Stimulated activated CD4-positive, alpha-beta T cell treated with anti-CD3 and anti-CD28 coated beads, TNF-alpha, amount 100 ng/mL, for 48 hours (primary cell): Measurements from ENCODE around the gene ERLEC1.
"Not testable (repeated sequence)": the region's sequence is repeated elsewhere in the genome, so short reads cannot be mapped to it uniquely, and the experiment has no call there.

Experiments used
- DNase-seq, 3 donors: peaks; one replicate each; pipeline ENCODE4 v3.0.0-alpha.2; 2020; ENCODE audit warnings: low read depth in 3 of 3

The ERLEC1 gene

GRCh38 chr2:53780056-53780455, 6.8 kb upstream of the ERLEC1 start:
- DNase-seq = no peak

DNA sequence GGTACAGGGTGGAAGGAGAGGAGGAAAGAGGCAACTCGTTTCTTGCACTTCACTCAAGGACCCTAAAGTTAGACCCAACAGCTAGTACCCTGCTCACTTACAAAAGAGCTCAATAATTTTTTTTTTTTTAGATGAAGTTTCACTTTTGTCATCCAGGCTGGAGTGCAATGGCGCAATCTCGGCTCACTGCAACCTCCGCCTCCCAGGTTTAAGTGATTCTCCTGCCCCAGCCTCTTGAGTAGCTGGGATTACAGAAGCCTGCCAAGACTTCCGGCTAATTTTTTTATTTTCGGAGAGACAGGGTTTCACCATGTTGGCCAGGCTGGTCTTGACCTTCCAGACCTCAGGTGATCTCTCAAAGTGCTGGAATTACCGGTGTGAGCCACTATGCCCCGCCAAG, 4.2 kb upstream of the ERLEC1 start:
- DNase-seq = no peak

- DNase-seq = no peak
Observed at GRCh38 chr2:53784436-53784835, 2.4 kb upstream of the ERLEC1 start.

DNA sequence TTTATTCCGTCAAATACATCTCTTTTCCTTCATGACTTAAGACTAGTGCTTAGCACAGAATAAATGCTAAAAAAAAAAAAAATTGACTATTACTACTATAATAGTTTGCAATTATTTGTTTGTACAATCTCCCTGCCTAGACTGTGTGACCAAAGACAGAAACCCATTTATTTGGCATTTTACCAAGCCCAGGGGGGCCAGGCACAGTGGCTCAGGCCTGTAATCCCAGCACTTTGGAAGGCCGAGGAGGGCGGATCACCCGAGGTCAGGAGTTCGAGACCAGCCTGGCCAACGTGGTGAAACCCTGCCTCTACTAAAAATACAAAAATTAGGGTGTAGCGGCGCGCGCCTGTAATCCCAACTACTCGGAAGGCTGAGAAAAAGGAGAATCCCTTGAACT, 1.5 kb upstream of the ERLEC1 start:
- DNase-seq = no peak

- DNase-seq = peak in 2 of 3 donors; percentile 15 to 20
Observed at GRCh38 chr2:53786352-53786704, 516 bp upstream of the ERLEC1 start.

GRCh38 chr2:53787614-53788289, 908 bp downstream of the ERLEC1 start:
- no peak for DNase-seq

DNA sequence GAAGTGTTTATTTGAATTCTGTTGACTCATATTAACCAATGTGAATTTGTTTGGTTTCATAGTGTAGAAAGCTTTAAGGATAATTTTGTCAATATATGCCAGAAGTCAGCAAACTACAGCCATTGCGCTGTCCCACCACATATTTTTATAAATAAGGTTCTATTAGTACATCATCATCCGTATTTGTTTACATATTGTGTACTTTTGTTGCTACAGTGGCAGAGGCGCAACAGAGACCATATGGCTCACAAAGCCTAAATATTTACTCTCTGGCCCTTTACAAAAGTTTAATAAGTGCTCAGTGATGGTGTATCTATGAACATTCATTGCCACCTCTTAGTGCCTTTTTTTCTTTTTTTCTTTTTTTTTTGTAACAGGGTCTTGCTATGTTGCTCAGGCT, 6.4 kb downstream of the ERLEC1 start:
- DNase-seq = no peak

- no peak for DNase-seq
Observed at GRCh38 chr2:53793821-53794220, 7.0 kb downstream of the ERLEC1 start.

DNA sequence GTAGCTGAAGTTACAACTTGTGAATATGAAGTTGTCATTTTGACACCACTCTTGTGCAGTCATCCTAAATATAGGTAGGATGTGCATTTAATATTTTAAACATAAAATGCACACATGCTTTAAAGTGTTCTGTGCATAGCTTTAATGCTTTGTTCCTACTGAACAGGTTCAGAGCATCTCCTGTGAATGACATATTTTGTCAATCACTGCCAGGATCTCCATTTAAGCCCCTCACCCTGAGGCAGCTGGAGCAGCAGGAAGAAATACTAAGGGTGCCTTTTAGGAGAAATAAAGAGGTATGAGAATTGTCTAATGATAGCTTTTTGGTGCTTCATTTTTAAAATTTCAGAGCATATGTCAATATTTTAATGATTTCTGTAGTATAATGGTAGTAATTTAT, 14.7 kb downstream of the ERLEC1 start:
- DNase-seq = no peak

- no peak for DNase-seq
Observed at GRCh38 chr2:53802617-53803151, 15.8 kb downstream of the ERLEC1 start.

- DNase-seq = no peak
Observed at GRCh38 chr2:53811601-53812000, 24.8 kb downstream of the ERLEC1 start.

- no peak for DNase-seq
Observed at GRCh38 chr2:53813151-53813550, 26.3 kb downstream of the ERLEC1 start.

- DNase-seq = no peak
Observed at GRCh38 chr2:53818854-53819435, 32.1 kb downstream of the ERLEC1 start.

DNA sequence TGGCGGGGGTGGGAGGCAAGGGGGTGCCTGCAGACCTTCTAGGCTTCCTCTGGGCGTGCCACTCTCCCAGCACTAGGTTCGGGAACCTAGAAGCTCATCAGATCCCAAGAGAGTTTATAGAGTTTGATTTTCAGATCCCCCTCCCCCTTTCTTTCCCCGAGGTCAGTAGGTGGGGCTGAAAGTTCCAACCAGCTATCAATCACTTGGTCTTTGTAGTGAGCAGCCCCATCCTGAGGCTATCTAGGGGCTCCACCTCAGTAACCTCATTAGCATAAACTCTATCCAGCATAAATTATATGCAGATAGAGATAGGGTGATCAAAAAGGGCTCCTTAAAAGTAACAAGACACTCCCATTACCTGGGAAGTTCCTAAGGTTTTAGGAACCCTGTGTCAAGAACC, 32.8 kb downstream of the ERLEC1 start:
- DNase-seq = no peak

DNA sequence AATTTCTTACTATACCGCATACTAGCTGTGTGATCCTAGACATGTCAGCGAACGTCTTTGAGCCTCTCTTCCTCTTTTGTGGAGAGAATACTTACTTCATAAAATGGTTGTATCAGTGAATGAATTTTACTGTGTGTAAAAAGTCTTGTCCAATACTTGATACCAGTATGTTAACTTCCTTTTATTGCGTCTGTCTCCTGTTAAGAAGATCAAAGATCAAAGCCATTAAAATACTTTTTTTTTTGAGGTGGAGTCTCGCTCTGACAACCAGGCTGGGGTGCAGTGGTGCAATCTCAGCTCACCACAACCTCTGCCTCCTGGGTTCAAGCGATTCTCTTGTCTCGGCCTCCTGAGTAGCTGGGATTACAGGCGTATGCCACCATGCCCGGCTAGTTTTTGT, 33.2 kb downstream of the ERLEC1 start:
- no peak for DNase-seq

GRCh38 chr2:53820711-53821110, 33.9 kb downstream of the ERLEC1 start:
- DNase-seq = no peak

DNA sequence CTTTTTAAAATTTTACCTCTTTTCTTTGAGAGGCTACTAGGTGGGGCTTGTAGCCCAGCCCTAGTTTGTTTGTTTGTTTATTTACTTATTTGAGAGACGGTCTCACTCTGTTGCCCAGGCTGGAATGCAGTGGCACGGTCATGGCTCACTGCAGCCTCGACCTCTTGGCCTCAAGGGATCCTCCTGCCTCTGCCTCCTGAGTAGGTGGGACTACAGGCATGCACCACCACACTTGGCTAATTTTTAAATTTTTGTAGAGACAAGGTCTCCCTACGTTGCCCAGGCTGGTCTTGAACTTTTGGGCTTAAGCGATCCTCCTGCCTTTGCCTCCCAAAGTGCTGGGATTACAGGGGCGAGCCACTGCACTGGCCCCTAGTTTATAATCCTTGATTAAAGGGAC, 35.0 kb downstream of the ERLEC1 start:
- no peak for DNase-seq

- DNase-seq = not testable (repeated sequence)
Observed at GRCh38 chr2:53823639-53824038, 36.8 kb downstream of the ERLEC1 start.

GRCh38 chr2:53826030-53826410, 39.2 kb downstream of the ERLEC1 start:
- DNase-seq = no peak

DNA sequence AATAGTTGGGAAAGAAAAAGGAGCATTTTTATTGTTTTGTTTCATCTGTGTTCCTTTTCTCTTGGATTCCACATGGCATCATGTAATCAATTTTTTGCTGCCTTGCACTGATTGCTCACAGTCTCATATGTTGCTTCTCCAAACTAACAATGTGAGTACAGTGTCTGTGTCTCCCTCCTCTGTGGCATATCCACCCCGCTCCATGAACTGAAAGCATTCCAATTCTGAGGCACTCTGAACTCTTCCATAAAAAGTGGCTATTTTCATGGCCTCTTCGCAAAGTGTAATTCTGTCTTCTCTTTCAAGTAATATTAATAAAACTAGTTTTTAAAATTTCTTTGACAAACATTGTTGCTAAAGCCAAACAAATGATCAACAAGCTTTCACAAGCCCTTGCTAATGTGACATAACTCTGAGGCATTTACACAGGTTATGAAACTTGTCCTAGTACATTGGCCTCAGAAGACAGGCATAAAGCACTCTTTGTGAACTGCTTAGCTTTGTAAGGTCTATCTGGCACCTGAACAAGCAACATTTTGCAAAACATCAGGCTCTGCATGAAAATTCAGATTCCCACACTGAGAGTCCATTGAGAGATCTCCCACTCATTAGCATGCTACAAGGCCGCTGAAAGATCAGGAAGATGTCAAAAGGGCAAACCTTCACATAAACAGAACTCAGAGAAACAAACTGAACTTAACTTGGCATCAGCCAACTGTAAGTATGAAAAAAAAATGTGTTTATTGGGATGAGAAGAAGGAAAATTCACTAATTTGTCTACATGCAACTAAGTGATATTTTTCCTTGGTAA, 39.9 kb downstream of the ERLEC1 start:
- no peak for DNase-seq

- DNase-seq = no peak
Observed at GRCh38 chr2:53827398-53828175, 40.7 kb downstream of the ERLEC1 start.

- no peak for DNase-seq
Observed at GRCh38 chr2:53828331-53828730, 41.5 kb downstream of the ERLEC1 start.
